ENCODE data around the gene AFAP1L2.
A peak's percentile ranks its signal among the peaks of the same experiment; 100 is the strongest.

The AFAP1L2 gene

DNA sequence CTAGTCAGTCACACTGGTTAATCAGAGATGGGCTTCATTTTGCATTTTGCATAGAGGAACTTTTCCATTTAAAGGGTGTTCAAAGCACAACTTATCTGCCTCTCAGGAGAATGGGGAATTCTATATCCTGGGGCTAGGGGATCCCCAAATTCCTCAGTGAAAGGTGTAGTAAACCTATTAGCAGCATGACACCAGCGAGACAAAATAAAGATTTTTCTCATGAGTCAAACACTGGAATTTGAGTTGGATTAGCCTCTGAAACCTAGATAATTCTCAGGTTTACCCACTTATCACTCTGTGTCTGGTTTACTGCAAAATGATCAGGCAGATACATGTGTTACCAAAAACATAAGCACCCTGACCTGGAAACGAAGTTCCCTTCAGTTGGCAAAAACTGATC is 2.1 kb downstream of the AFAP1L2 start:
- in situ Hi-C loops (cut with HindIII; ENCODE audit: low sequenced_read_pairs): no loop called here
- TF ChIP-seq, protein P1, sequence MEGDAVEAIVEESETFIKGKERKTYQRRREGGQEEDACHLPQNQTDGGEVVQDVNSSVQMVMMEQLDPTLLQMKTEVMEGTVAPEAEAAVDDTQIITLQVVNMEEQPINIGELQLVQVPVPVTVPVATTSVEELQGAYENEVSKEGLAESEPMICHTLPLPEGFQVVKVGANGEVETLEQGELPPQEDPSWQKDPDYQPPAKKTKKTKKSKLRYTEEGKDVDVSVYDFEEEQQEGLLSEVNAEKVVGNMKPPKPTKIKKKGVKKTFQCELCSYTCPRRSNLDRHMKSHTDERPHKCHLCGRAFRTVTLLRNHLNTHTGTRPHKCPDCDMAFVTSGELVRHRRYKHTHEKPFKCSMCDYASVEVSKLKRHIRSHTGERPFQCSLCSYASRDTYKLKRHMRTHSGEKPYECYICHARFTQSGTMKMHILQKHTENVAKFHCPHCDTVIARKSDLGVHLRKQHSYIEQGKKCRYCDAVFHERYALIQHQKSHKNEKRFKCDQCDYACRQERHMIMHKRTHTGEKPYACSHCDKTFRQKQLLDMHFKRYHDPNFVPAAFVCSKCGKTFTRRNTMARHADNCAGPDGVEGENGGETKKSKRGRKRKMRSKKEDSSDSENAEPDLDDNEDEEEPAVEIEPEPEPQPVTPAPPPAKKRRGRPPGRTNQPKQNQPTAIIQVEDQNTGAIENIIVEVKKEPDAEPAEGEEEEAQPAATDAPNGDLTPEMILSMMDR (IDR thresholded peaks at IDR 0.05; ENCODE audit: low read depth, low read length): no peak
- no peak for DNase-seq (ENCODE audit: low read depth, low spot score)
- no peak overlapping the region for H3K4me3 ChIP-seq (ENCODE audit: low read depth, low read length)

DNA sequence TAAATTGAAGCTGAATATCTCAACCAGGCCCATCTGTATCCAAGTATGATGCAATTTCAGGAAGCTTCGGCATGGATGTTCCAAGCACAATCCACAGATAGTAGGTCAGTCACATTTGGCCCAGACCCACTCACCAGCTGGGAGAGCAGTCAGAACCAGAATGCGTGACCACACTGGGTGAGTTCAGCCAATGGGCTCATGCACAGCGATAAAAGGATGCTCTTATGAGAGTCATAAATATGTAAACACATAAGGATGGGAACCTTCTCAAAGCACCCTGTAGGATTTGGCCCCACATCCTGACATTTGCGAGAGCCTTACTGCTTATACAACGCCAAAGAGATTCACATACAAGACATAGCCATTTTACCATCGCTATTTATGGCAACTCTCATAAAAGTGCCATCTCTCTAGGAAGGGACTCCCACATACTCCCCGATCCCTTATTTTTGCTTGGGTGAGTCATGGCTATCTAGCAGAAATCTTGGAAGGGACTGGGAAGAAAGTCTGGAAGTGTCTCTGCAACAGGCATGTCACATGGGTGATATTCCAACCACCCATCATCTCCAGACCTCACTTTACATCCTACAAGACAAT is 3.0 kb downstream of the AFAP1L2 start:
- TF ChIP-seq, protein P1 (IDR thresholded peaks at IDR 0.05; ENCODE audit: low read depth, low read length): no peak
- DNase-seq (ENCODE audit: low read depth, low spot score): peak; percentile 46
- in situ Hi-C loops (cut with HindIII; ENCODE audit: low sequenced_read_pairs): no loop called here
- H3K4me3 ChIP-seq (ENCODE audit: low read depth, low read length): no peak overlapping the region

DNA sequence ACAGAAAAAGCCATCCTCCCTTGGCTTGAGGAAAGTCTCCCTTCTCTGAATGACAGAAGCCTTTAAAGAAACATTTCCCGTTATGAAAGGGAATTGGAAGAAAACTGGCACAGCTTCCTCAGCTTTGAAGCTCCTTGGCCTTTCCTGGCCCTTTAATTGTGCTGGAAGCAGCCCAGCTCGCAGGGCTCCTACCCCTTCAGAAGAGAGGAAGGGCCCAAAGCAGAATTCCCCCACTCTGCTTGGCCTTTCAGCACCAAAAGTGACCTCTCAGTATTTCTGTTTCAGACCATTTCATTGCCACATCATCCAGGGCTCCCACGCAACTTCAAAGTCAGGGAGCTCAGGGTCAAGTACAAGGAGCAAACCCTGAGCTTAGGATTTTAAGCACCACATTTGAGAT is 4.2 kb downstream of the AFAP1L2 start:
- no peak overlapping the region for H3K4me3 ChIP-seq (ENCODE audit: low read depth, low read length)
- in situ Hi-C loops (cut with HindIII; ENCODE audit: low sequenced_read_pairs): no loop called here
- TF ChIP-seq, protein P1 (IDR thresholded peaks at IDR 0.05; ENCODE audit: low read depth, low read length): no peak
- DNase-seq (ENCODE audit: low read depth, low spot score): no peak

DNA sequence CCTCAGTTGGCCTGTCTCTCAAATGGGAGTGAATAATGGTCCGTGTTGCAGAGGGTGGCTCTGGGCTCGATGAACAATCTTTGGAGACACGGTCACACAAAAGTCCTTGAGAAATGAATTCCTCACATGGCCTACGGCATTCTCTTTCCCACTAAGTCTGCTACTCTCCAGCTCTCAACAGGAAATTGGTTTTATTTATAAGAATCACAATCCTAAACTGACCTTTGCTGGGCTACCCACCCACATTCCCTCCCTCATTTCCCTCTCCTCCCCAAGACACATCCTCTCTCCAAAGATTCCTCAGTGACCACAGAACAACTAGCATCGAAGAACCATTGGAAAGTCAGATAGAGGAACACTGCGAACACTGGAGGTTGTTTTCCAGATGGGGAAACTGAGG is 4.7 kb downstream of the AFAP1L2 start:
- no peak for DNase-seq (ENCODE audit: low read depth, low spot score)
- H3K4me3 ChIP-seq (ENCODE audit: low read depth, low read length): no peak overlapping the region
- TF ChIP-seq, protein P1 (IDR thresholded peaks at IDR 0.05; ENCODE audit: low read depth, low read length): no peak
- in situ Hi-C loops (cut with HindIII; ENCODE audit: low sequenced_read_pairs): no loop called here

DNA sequence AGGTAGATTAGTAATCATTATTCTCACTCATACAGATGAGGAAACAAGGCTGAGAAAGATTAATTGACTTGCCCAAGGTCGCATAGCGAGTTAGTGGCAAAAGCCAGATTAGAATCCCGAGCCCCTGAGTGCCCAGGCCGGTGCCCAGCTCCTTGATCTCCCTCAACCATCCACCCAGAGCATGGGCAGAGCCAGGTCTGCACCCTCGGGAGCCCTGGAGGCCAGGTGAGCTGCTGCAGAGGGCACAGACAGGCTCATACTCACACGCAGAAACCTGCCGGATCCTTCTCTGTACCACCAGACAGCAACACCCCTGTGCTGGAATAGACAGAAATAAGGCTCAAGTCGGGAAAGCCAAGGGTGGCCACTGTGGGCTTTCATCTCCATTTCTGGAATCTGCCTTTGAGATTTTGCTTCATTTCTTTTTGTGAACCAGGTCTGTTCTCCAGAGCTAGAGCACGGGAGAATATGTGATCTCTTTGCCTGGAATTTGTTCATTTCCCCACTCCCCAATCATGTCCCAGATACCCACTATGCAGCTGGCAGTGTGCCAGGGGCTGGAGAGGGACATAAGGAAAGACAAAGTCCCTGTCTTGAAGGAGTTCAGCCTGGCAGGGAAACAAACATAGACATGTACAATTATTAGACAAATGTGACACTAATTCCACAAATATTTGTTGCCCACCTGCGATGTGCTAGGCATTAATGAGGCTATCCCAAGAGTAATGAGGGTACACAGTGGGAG is 5.5 kb downstream of the AFAP1L2 start:
- H3K4me3 ChIP-seq (ENCODE audit: low read depth, low read length): no peak overlapping the region
- in situ Hi-C loops (cut with HindIII; ENCODE audit: low sequenced_read_pairs): no loop called here
- DNase-seq (ENCODE audit: low read depth, low spot score): no peak
- TF ChIP-seq, protein P1 (IDR thresholded peaks at IDR 0.05; ENCODE audit: low read depth, low read length): no peak

DNA sequence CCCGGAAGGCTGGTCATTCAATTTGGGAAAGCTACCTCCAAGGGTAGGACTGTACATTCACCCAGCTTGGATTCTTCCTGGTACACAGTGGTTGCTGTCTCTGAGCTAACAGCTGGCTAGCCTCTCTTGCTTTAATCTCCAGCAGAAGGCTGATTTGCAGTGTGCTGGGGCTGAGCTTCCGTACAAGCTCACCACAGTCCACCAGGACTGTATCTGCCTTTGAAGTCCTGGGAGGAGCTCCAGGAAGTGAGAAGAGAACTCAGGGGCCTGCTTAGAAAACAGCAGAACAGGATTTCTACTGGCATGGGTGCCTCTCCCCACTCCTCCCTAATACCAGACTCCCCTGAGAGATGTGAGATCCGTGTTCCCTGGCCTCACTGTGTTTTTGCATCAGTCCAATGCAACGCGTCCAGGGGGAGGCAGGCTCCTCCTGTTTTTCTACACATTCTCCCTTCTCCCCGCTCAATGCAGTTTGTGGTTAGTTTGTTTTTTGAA is 6.6 kb downstream of the AFAP1L2 start:
- TF ChIP-seq, protein P1 (IDR thresholded peaks at IDR 0.05; ENCODE audit: low read depth, low read length): peak; percentile 4
- in situ Hi-C loops (cut with HindIII; ENCODE audit: low sequenced_read_pairs): no loop called here
- DNase-seq (ENCODE audit: low read depth, low spot score): peak; percentile 51
- no peak overlapping the region for H3K4me3 ChIP-seq (ENCODE audit: low read depth, low read length)

Data from astrocyte of the spinal cord (primary cell).